NCI-H526 treated with DMSO at 0.1 percent for 48 hours (cell line): ENCODE results near the gene FOXD4.
"Not testable (repeated sequence)": the region's sequence is repeated elsewhere in the genome, so short reads cannot be mapped to it uniquely, and the experiment has no call there.

Experiments used
- DNase-seq: peaks from one replicate; lab custom pipeline; 2025; lab: John Stamatoyannopoulos, UW

FOXD4 gene

DNA sequence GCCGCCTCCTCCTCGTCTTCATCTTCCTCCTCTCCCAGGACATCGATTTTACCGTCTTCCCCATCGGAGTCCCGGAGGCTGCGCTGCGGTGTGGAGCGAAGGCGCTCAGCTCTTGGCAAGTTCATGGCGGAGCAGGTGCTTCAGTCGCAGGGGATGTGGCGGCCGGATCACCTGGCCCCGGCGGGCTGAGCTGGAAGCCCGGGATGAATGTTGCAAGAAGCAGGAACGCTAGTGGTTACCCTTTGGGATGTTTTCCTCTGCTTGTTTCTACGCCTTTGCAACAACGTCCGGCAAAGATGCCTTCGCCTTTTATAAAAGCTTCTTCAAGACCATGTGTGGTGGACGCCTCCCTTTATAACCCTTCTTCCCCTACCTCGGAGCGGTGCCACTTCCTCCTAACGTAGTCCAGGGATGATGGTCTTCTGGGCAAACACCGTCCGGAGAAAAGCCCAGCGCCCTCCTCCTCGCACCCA is at the start of gene FOXD4:
Gene FOXD4, minus strand, starts transcription at position 423 of the 473 bp plus-strand sequence. Its CDS starts 298 bp downstream, at position 125.
- DNase-seq, result not testable (repeated sequence)

DNA sequence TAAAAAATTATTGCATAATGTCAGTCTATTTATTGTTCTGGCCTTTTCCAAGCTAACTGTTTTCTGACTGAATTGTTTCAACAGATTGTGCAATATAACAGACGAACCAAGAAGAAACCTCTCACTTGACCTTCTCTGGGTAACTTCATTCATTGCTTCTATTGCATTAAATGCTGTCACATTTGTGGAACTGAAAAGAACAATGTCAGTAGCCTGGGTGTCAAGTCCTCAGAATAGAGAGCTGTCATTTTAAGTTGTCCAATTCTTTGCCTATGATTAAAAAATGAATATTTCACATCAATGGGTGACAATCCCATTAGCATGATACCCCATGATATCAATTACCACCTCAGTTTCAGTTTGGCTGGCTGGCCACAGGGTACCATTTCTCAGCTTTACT is 41.7 kb upstream of the FOXD4 start:
- not testable (repeated sequence) for DNase-seq

DNA sequence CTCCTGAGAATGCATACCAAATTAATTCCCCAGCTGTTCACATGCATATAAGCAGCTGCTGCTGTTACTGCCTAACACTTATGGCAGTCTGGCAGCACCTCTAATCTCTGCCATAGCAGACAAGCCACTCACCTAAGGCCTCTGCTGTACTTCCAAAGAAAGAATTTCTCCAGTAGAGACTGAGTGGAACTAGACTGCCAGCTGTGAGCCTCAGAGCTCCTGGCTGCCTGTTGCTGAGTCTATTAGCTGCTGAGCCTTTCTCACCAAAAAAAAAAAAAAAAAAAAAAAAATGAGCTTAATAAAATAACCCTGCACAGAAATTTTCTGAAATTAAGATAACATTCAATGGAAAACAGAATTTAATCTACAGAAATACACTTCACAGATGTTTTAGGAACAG is 33.0 kb upstream of the FOXD4 start:
- not testable (repeated sequence) for DNase-seq

- DNase-seq, result not testable (repeated sequence)
Observed at GRCh38 chr9:139880-140279, 21.7 kb upstream of the FOXD4 start.

- not testable (repeated sequence) for DNase-seq
Observed at GRCh38 chr9:117144-117994, 848 bp downstream of the FOXD4 start.

GRCh38 chr9:116239-117077 is 1.8 kb downstream of the FOXD4 start:
- not testable (repeated sequence) for DNase-seq

- DNase-seq, result not testable (repeated sequence)
Observed at GRCh38 chr9:115118-115451, 3.1 kb downstream of the FOXD4 start.

GRCh38 chr9:114267-115117 is 3.7 kb downstream of the FOXD4 start:
- DNase-seq, result not testable (repeated sequence)

GRCh38 chr9:113468-114266 is 4.5 kb downstream of the FOXD4 start:
- DNase-seq, result not testable (repeated sequence)

DNA sequence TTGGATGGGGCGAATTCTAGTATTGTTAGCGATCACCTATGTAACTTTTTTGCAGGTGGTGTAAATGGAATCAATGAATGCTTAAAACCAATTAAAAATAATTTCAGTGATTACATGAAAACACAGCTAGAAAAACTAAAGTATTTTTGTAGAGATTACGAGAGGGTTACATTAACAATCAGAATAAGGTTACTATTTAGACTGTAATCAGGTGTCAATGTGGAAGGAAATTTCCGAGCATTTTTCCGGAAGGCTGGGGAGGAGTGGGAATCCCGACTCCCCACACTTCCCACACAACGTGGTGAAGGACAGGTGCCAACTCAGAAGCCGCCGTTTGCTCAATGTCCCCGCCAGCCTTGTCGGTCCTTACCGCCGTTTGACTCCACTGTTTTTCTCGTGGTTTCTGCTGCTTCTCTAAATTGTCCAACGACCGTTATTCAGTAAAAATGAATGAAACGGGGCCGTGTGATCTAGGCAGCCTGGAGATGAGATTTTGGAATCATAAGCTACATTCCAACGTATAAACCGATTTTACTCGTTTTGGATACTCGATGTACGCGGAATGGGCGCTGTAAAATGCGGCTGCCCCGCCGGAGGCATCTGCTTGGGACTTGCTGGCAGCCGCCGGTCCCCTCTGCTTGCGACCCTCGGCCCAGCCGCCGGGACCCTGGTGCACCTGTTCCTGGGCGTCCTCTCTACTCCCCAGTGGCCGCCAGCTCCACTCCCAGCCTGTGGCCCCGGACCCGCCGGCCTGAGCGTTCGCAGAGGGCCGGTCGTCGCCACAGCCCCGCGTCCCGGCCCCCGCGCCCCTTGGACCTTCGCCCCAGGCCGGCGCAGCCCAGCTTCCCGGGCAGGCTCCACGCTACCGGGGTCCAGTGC is 5.4 kb downstream of the FOXD4 start:
- not testable (repeated sequence) for DNase-seq

GRCh38 chr9:110672-111071 is 7.5 kb downstream of the FOXD4 start:
- DNase-seq, result not testable (repeated sequence)

DNA sequence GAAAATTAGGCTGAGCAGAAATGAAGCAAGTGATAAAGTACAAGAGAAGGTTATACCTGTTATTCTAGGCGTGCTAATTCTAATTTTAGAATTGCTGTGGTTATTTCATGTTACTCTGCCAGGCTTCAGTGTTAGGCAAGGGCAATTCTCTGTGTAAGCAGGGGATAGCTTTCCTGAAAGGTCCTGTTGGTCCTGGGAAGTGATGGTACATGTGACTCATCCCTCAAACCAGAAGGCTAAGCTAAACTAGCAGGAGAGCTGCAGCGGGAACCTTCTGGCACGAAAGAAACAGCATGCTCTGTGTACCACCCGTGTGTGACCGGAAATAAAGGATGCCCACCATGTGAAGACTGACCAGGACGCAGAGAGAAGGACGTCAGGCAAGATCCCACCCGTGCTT is 8.7 kb downstream of the FOXD4 start:
- DNase-seq, result not testable (repeated sequence)

- not testable (repeated sequence) for DNase-seq
Observed at GRCh38 chr9:108742-109495, 9.3 kb downstream of the FOXD4 start.

- DNase-seq, result not testable (repeated sequence)
Observed at GRCh38 chr9:105991-106390, 12.2 kb downstream of the FOXD4 start.

GRCh38 chr9:100430-100829 is 17.8 kb downstream of the FOXD4 start:
- not testable (repeated sequence) for DNase-seq

DNA sequence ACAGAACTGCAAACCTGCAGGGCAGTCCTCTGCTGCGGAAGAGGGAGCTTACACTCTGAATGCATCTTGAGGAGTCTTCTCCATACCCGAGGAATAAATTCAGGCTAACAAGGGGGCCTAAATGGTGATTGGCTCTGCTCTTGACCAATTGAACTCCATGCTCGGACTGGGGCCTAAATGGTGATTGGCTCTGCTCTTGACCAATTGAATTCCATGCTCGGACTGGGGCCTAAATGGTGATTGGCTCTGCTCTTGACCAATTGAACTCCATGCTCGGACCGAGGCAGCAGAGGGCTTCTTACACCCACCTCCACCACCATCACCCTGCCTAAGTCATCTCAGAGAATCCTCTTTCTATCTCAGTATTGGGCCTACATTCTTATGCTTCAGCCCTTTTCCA is 18.4 kb downstream of the FOXD4 start:
- DNase-seq, result not testable (repeated sequence)

DNA sequence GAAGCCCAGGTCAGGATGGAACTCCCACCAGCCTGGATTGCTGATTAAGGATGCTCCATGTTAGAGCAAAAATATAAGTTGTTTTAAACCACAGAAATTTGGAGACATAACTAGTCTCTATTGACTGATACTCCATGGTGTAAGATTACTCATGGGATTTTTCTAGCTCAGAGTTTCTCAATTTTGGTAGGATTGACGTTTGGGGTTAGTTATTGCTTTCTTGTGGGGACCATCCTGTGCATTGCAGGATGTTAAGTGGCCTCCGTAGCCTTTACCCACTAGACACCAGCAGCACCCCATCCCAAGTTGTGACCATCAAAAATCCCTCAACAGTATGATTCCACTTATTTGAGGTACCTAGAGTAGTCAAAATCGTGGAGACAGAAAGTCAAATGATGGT is 19.4 kb downstream of the FOXD4 start:
- DNase-seq, result not testable (repeated sequence)

DNA sequence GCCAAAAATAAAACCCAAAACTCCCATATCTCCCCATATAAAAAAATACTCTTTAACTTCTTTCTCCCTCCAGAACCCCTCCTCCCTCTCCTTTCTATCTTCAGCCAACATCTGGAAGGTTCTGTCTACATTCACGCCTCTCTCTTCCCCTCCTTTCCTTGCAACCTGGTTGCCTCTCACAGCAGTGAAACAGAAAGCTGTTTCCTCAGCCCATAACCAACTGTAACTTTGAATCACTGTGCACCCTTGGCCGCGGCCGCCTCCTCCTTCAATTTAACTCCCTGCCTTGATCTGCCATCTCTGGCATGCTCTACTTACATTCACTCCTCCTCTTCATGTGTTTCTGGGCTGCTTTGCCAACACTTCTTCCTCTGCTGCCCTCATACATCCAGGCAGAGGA is 23.2 kb downstream of the FOXD4 start:
- not testable (repeated sequence) for DNase-seq

DNA sequence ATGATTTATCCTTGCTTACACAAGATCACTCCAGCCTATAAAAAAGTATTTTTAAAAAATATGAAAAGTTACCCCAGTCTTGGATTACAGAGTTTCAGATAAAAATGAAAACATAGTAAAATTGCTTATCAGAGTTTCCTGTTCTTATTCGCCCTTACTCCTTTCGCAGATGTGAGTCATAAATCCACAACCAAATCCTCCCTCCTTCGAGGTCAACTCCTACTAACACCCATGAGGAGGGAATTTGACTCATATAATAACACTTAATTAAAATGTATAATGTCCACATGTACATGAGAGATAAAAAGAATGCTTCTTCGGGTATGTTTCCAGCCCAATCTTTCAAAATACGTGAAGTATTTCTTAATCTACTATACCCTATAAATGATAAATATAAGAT is 23.9 kb downstream of the FOXD4 start:
- not testable (repeated sequence) for DNase-seq
